Measurements from ENCODE around the gene KIF23.

- TF ChIP-seq, protein P1, sequence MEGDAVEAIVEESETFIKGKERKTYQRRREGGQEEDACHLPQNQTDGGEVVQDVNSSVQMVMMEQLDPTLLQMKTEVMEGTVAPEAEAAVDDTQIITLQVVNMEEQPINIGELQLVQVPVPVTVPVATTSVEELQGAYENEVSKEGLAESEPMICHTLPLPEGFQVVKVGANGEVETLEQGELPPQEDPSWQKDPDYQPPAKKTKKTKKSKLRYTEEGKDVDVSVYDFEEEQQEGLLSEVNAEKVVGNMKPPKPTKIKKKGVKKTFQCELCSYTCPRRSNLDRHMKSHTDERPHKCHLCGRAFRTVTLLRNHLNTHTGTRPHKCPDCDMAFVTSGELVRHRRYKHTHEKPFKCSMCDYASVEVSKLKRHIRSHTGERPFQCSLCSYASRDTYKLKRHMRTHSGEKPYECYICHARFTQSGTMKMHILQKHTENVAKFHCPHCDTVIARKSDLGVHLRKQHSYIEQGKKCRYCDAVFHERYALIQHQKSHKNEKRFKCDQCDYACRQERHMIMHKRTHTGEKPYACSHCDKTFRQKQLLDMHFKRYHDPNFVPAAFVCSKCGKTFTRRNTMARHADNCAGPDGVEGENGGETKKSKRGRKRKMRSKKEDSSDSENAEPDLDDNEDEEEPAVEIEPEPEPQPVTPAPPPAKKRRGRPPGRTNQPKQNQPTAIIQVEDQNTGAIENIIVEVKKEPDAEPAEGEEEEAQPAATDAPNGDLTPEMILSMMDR (IDR thresholded peaks at IDR 0.05; ENCODE audit: borderline replicate concordance, extremely low read depth, low read length, poor library complexity, severe bottlenecking) = no peak
- no peak for TF ChIP-seq EZH2 (IDR thresholded peaks at IDR 0.05; ENCODE audit: borderline replicate concordance, low read depth, low read length, severe bottlenecking)
These were observed 1.9 kb upstream of the KIF23 start for GRCh38 chr15:69412274-69412673.
